PC-9 (cell line): ENCODE results near the gene CD63.

Experiments
- CTCF ChIP-seq: fragments of 200-600 bp; sonication (generic); conservative IDR thresholded peaks from 2 replicates; pipeline ENCODE4 v1.6.1; 2017; ENCODE audit warnings: mixed run types, antibody characterized with exemption, mild to moderate bottlenecking, moderate library complexity
- EZH2 ChIP-seq: fragments of 200-600 bp; sonication (generic); IDR thresholded peaks from 2 replicates; pipeline ENCODE4 v1.8.0; 2017; ENCODE audit warnings: antibody characterized with exemption, low read depth

- no peak for TF ChIP-seq CTCF
- no peak for TF ChIP-seq EZH2
These were observed 10.8 kb downstream of the CD63 start for GRCh38 chr12:55718015-55718414.
